Mesothelial cell of epicardium (in vitro differentiated cells): Measurements from ENCODE around the gene TRIM39. TPM values are rescaled to one million over a fixed set of nuclear protein-coding genes. Genes with fewer than 3 reads are reported as not detected.
"Not testable (repeated sequence)": the region's sequence is repeated elsewhere in the genome, so short reads cannot be mapped to it uniquely, and the experiment has no call there.

Source experiments
- DNase-seq, 2 experiments: peaks; one replicate each; pipeline ENCODE4 v3.0.0; 2021; ENCODE audit warnings: low spot score in 2 of 2; ENCODE audit not compliant: unreplicated experiment in 2 of 2
- H3K27ac Mint-ChIP-seq: 2 replicates; pipeline ENCODE4 v1.8.0; 2021; ENCODE audit warnings: mixed read lengths
- H3K27me3 Mint-ChIP-seq: 2 replicates; pipeline ENCODE4 v1.8.0; 2021; ENCODE audit warnings: low read depth, mixed read lengths
- H3K36me3 Mint-ChIP-seq: 2 replicates; pipeline ENCODE4 v1.8.0; 2021; ENCODE audit warnings: mixed read lengths
- H3K4me1 Mint-ChIP-seq: 2 replicates; pipeline ENCODE4 v1.8.0; 2021; ENCODE audit warnings: mixed read lengths
- H3K4me3 Mint-ChIP-seq: 2 replicates; pipeline ENCODE4 v1.8.0; 2021; ENCODE audit warnings: mild to moderate bottlenecking, moderate library complexity, mixed read lengths
- H3K9me3 Mint-ChIP-seq: 2 replicates; pipeline ENCODE4 v1.8.0; 2021; ENCODE audit warnings: mixed read lengths
- total RNA-seq: library from RNA; stranded (reverse); gene quantifications from 3 replicates; pipeline ENCODE4 v1.2.1, GENCODE V29; 2021
- TF ChIP-seq, protein P1 (sequence below): fragments of 200-600 bp; sonication (generic); IDR thresholded peaks from one replicate; pipeline ENCODE4 v1.5.0; 2021; ENCODE audit warnings: antibody characterized with exemption; ENCODE audit not compliant: unreplicated experiment

The TRIM39 gene
- total RNA-seq, 1 donor from 2014 or later, result 16.7 TPM

DNA sequence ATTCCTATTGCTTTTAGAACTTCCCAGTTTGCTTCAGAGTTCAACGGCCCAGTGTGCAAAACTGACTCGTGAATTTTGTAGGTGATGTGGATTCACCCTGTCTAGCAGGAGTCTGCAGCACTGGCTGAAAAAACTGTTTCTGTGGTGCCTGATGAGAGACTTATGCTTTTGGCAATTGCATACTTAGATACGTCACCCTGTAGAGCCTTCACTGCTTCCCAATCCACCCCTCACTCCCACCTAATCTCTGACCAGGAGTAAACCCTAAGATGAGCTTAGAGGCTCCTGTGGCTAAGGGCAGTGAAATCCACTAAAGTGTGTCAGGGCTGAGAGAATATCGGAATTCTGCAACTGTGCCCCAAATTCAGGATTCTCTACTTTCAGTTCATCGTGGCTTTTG, 32.5 kb downstream of the TRIM39 start:
- H3K27me3 Mint-ChIP-seq, result peaks cover 82% of the 10 kb centered on the region
- H3K36me3 Mint-ChIP-seq, result no peaks in the 10 kb centered on the region
- H3K27ac Mint-ChIP-seq, result no peak overlapping the region

DNA sequence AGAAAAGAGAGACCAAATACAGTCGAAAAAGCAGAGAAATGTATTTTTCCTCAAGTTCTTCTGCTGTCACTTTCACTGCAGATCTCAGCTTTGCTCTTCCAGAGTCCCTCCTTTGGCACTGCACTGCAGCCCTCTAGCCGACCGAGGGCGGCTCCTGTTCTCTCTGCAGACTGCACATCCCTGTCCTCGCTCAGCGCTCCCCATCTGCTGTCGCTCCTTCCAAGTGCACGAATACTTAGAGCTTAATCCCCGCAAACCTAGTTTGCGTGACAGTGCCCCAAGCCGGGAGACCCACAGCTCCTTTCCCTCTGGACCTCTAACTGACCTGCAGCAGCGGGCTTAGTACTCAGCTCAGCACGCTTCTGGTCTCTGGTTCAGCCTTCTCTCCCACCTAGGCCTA, 33.4 kb downstream of the TRIM39 start:
- no peak for DNase-seq
- no peak overlapping the region for H3K27ac Mint-ChIP-seq
- H3K4me1 Mint-ChIP-seq, result peaks cover 7% of the 10 kb centered on the region
- no peaks in the 10 kb centered on the region for H3K36me3 Mint-ChIP-seq
- TF ChIP-seq, protein P1, sequence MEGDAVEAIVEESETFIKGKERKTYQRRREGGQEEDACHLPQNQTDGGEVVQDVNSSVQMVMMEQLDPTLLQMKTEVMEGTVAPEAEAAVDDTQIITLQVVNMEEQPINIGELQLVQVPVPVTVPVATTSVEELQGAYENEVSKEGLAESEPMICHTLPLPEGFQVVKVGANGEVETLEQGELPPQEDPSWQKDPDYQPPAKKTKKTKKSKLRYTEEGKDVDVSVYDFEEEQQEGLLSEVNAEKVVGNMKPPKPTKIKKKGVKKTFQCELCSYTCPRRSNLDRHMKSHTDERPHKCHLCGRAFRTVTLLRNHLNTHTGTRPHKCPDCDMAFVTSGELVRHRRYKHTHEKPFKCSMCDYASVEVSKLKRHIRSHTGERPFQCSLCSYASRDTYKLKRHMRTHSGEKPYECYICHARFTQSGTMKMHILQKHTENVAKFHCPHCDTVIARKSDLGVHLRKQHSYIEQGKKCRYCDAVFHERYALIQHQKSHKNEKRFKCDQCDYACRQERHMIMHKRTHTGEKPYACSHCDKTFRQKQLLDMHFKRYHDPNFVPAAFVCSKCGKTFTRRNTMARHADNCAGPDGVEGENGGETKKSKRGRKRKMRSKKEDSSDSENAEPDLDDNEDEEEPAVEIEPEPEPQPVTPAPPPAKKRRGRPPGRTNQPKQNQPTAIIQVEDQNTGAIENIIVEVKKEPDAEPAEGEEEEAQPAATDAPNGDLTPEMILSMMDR, result no peak
- peaks cover 87% of the 10 kb centered on the region for H3K27me3 Mint-ChIP-seq
- peaks cover 4% of the 10 kb centered on the region for H3K9me3 Mint-ChIP-seq
- H3K4me3 Mint-ChIP-seq, result no peak overlapping the region

More for the DNA sequence above, 32.5 kb downstream of the TRIM39 start:
- TF ChIP-seq, protein P1, result no peak
- peaks cover 4% of the 10 kb centered on the region for H3K9me3 Mint-ChIP-seq
- peaks cover 7% of the 10 kb centered on the region for H3K4me1 Mint-ChIP-seq
- no peak for DNase-seq
- no peak overlapping the region for H3K4me3 Mint-ChIP-seq

DNA sequence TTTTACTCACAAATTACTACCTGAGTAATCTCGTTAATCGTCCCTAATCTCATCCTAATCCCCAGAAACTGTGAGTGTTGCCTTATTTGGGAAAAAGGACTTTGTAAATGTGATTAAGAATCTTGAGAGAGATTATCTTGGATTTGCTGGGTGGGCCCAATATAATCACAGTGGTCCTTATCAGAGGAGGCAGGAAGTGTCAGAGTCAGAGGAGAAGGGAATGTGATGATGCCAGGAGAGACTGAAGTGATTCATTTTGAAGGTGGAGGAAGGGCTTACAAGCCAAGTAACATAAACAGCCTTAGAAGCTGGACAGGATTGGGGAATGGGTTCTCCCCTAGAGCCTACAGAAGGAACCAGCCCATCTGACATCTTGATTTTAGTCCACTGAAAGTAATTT, 34.9 kb downstream of the TRIM39 start:
- Mint-ChIP-seq H3K4me3 (no peak overlapping the region), H3K27me3 (peaks cover 95% of the 10 kb centered on the region), H3K36me3 (no peaks in the 10 kb centered on the region), H3K9me3 (peaks cover 4% of the 10 kb centered on the region), H3K27ac (no peak overlapping the region), H3K4me1 (peaks cover 7% of the 10 kb centered on the region)
- TF ChIP-seq, protein P1, result no peak
- no peak for DNase-seq

GRCh38 chr6:30363459-30363858, 36.7 kb downstream of the TRIM39 start:
- Mint-ChIP-seq H3K27me3 (peaks cover 88% of the 10 kb centered on the region), H3K36me3 (no peaks in the 10 kb centered on the region), H3K4me1 (no peaks in the 10 kb centered on the region), H3K9me3 (peaks cover 6% of the 10 kb centered on the region), H3K27ac (no peak overlapping the region), H3K4me3 (no peak overlapping the region)
- no peak for DNase-seq
- TF ChIP-seq, protein P1, result no peak

- no peaks in the 10 kb centered on the region for H3K36me3 Mint-ChIP-seq
- H3K9me3 Mint-ChIP-seq, result peaks cover 10% of the 10 kb centered on the region
- H3K27ac Mint-ChIP-seq, result no peak overlapping the region
- TF ChIP-seq, protein P1, result no peak
- peaks cover 83% of the 10 kb centered on the region for H3K27me3 Mint-ChIP-seq
- H3K4me3 Mint-ChIP-seq, result no peak overlapping the region
- no peak for DNase-seq
- H3K4me1 Mint-ChIP-seq, result no peaks in the 10 kb centered on the region
Measured at GRCh38 chr6:30364591-30364990, 37.9 kb downstream of the TRIM39 start.

DNA sequence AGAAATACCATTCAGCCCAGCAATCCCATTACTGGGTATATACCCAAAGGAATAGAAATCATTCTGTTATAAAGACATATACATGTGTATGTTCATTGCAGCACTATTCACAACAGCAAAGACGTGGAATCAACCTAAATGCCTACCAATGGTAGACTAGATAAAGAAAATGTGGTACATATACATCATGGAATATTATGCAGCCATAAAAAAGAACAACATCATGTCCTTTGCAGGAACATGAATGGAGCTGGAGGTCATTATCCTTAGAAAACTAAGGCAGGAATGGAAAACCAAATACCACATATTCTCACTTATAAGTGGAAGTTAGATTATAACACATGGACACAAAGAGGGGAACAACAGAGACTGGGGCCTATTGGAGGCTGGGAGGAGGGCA, 42.6 kb downstream of the TRIM39 start:
- not testable (repeated sequence) for H3K4me1 Mint-ChIP-seq, DNase-seq, H3K27ac Mint-ChIP-seq, H3K4me3 Mint-ChIP-seq, H3K9me3 Mint-ChIP-seq, H3K36me3 Mint-ChIP-seq
- peaks cover 67% of the 10 kb centered on the region for H3K27me3 Mint-ChIP-seq
